GM10847 (cell line): ENCODE measurements around the gene CELF2.

ENCODE experiments used
- POLR2A ChIP-seq: IDR thresholded peaks from 2 replicates; pipeline ENCODE4 v1.6.1; 2011; ENCODE audit not compliant: insufficient read length; ENCODE audit errors: extremely low read depth

Gene CELF2

DNA sequence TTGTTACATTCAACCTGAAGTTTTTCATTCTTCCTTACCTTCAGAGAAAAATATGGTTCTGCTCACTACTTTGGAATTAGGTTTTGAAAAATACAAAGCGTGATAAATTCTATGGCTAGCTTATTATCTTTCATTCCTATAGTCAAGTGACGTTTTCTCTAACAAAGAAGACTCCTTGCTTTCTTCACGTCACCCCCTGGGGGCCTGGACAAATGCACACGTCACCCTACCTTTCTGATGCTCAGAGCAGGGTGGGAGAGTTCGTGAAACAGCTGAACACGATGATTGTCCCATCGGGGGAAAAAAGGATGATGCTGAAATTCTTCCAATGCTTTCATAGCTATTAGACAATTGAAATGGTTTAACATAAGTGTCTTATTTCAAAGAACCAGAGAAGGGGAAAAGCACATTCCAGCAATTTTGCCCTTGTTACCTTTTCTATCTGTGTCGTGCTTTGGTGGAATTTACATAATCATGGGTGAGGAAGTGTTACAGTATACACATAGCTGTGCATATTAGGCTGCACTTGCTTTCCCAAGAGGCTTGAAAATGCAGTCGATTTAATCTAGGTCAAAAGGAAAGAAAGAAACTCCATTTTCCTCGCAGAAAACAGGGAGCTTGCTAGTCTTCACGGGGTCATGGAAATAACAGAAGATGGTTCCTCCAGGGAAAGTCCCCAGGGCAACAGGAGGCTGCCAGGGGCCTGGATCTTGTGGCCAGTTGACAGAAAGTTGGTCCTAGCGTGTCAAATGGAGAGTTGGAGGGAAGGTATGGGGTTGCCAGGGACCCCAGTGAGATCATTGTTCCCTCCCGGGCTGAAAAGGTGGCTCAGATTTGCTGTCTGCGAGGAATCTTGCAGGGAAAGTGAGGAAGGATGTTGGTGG, 189.2 kb downstream of the CELF2 start:
- no peak for TF ChIP-seq POLR2A

DNA sequence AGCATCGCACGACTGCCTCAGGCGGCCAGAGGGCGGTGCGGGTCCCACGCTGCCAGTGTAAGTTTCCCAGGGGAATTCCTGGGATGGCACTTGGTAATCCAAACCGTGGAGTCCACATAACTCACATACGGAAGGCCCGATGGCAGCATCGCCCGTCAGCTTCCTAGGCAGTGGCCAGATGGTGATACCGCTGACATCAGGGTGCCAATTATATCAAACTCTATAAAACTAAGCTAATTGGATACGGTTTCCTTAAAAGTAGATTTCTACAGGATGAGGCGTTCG, 189.8 kb downstream of the CELF2 start:
- TF ChIP-seq POLR2A: no peak

DNA sequence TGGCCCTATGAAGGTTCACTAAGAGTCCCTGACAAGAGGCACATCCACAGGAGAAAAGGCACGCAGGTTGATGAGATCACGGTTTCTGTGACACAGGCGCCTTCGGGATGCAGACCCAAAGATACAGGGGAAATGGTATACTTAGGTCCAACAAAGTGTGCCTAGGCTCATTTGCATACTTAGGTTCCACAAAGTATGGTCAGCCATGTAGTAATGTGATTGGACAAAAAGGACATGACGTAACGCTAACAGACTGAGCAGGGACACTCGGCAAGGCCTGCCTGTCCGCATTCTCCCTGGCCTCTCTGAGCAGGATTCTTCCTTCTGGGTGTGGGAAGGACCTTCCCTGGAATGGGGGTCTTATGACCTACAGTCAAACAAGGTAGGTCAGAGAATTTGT, 190.6 kb downstream of the CELF2 start:
- no peak for TF ChIP-seq POLR2A

DNA sequence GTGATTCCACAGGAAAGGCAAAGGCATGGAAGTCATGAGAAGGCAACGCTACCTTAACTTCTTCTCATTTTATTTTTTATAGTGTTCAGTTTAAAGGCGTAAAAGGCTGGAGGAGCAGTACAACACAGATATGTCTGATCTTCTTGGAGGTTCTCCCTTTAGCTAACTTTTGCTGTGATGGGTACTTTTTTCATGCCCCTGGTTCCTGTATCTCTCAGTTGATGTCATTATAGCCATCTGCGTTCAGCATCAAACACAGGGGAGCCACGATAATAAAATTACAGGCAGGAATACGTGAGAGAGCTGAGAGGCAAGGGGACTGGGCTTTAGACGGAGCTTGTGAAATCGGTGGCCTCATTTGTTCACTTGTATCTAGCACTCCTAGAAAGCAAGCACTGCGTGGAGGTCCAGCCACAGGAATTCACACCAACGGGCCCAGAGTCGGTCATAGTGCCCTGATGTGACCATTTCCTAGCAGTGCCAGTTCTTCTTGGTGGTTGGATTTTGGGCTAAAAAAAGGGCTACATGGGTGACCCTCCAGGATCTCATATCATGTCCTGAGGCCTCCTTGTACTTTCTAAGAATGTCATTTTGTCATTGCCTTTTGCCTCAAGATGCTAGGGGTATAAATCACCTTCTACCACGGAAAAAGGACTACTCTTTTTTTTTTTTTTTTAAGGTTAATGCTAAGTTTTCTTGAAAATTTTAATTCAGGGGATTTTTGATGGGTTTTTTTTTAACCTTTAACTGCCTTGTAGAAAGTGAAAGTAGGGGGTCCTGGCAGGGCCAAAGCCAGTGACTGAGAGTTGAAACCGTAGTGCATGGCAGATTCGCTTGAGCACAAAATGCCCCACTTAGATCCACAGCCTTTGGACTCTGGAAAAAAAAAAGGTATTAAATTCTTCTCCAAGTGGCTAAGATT, 191.5 kb downstream of the CELF2 start:
- TF ChIP-seq POLR2A: no peak

DNA sequence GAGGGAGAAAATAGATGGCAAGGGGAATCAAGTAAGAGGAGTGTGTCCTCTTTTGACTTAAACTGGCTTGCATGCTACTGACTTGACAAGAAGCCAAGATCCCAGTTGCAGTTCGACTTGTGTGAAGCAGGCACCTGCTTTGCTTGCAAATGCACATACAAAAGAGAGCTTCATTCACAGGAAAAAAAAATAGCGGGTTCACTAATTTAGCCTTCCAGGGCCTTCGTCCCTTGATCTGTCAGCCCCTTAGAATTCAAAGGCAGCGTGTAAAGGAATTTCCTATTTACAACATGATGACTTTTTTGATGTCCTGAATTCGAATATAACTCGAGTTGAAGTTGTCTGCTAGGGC, 192.1 kb downstream of the CELF2 start:
- no peak for TF ChIP-seq POLR2A

DNA sequence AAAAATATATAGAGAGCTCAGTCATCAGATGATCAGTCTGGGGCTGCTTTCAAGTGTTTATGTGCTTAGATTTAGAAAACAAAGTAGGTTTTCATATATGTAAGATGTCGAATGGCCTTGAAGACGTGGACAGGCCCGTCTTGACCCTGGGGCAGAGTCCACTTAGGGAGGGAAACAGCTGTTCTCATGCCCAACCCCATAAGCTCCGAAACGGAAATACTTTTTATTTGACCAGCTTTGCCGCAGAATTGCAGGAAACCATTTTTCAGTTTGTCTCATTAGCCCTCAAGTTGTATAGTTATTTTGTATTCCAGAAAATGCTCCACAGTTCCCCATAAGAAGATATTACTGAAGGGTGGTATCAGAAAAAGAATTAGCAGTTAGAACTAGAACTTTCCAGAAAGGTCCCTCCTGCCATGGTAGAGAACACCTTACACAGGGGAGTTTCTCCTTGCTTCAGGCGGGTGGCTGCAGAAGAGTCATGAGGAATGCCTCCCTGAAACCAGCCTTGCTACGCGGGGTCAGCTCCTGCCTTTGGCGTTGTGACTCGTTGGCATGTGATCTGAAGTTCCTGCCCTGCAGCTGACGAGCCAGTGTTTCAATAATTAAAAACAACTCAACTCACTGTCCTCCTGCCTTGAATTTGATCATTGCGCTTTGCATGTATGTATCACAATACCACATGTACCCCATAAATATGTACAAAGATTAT, 192.7 kb downstream of the CELF2 start:
- TF ChIP-seq POLR2A: no peak

DNA sequence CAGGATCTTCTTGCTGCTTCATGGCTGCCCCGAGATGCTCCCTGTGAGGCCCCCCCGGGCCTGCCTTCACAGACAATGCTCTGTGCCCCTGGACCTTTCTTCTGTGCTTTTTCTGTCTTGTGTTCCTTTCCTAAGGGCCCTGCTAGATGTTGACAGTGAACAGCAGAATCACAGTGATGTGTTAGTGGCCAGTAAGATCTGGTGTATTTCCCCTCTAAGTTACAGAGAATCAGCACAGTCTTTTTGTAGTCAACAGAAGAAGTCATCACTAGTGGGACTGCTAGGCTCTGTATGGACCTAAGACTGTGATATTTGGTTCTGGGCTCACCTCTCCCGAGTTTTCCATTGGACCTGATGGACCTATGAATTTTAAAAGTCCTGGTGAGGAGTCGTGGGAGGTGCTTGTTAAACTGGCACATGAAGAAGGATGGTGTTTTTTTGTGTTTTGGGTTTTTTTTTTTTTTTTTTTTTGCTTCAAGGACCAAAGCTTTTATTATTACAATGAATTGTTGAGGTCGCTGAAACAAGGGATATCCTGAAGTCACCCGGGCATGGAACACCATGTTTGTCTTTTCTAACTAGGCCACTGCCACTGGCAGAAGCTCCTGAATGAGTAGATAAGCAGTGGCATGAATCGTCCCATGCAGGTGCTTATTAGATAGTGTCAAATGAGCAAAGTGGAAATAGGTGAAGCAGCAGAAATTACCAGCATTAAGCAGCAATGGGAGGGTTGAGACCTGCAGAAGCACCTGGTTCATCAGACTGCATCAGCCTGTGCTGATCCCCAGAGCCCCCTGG, 194.8 kb downstream of the CELF2 start:
- TF ChIP-seq POLR2A: no peak

DNA sequence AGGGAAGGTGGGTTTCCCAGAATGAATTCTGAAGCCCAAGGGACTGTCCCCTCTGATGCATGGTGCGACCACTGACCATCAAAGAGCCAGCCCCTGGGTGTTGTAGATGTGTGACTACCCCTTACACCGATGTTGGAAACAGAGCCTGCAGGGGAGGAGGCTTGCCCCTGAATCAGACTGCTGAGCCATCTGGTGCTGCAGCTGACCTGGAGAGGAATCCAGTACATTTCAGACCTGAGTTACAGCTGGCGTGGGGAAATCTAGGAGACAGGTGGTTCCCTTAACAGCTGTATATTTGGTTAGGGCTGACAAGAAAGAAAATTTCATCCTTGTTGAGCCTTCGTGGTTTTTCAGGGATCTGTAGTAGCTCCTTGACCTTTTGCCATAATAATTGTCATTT, 195.5 kb downstream of the CELF2 start:
- TF ChIP-seq POLR2A: no peak

DNA sequence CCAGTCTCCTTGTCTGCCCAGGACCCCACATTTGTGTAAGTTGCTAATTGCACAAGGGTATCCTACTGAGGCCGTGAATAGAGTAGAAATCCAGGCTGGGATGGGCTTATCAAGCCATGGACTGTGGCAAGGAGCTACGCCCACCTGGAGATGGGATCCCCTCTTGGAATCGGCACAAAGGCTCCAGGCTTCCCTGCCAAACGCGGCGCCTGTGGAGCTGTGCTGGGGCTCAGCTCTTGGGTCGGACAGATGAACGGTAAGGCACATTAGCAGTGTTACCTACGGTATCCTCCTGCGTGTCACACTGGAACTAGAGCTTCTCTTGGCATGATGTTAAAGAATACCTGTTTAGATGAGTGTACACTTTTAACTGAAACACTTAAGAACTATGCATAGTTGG, 196.7 kb downstream of the CELF2 start:
- no peak for TF ChIP-seq POLR2A

DNA sequence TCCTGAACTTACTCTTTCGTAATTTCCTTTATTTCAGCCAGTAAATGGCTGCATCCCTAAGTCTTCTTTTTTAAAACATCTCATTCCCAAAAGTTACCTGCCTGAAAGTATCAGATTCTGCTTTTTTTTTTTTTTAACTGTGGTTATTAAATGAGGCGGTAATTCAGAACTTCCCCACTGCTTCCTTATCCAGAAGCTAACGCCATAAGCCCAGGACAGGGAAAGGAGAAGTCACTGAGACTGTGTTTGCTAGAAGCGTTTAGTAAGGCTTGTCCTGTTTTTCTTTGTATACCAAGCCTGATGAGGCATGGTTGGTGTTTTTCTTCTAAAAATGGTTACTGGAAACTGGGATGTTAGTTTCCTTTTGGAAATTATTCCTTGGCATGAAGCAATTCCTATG, 197.8 kb downstream of the CELF2 start:
- no peak for TF ChIP-seq POLR2A

DNA sequence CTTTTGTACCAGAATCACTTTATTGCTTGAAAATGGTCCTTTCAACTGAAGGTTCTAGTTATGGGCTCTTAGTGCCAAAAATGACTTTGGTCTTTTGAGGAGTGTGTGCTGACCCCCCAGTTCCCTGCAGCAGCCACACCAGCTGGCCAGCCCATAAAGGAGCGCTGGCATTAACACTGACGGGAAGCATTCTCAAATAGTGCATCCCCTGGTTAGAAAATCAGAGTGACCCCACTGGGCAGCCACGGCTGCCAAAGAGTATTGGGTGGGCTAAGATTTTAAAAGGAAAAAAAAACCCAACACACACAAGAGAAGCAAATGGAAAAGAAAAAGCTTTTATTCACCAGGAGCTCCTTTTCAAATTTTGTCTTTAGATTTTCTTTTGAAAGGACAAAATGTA, 199.8 kb downstream of the CELF2 start:
- TF ChIP-seq POLR2A: no peak

DNA sequence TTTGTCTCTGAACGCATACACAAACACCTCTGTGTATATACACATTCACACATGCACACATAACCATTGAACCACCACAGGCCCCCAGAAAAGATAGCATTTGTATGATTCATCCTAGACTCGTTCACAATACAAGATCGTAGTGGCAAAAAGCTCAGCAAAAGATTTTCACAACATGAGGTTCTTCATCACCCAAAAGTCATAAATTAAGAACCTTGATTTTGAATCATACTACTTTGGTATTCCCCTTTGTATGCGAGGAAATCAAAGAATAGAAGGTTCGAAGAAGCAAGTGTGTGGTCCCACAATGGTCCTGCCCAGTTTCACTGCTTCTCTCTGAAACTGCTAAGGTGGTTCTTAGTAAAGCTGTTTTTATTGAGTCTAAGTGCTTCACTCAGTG, 200.7 kb downstream of the CELF2 start:
- no peak for TF ChIP-seq POLR2A

DNA sequence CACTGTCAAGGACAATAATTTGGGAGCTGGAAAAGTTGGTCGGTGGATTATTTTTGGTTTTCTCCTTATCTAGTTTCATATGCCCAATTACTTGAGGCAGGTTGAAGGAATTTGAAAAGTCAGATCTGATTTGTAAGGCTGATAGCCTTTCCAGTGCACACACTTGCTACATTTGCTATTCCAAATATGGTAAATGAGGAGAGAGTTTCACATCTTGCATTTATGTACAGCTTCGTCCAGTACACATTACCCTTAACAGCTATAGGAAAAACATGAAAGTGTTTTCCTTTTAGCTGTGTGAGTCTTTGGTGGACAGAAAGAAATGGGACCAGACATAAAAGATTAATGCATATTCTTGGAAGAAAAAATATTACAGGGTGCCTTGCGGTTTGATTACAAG, 201.8 kb downstream of the CELF2 start:
- TF ChIP-seq POLR2A: no peak

DNA sequence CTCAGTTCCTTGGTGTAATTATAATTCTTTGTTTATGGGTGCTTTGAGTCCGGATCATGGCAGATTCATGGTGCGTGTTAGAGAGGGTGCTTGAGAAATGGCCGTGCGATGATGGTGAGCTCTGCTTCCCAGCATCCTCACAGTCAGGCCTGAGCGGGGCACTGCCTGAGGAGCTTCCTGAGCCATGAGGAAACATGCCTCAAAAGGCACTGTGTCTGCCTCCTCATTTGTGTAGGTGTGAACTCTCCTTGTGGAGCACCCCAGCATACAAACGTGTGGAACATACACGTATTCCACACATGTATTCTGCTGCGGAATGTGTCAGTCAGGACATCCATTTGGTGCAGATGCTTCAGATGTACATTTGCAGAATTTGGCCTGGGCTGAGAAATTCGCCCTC, 205.4 kb downstream of the CELF2 start:
- no peak for TF ChIP-seq POLR2A
